Measurements from ENCODE around the gene SLC25A17.

- TF ChIP-seq CTCF (optimal IDR thresholded peaks at IDR 0.05 in 1 of 3, IDR thresholded peaks at IDR 0.05 in 1 of 3, conservative IDR thresholded peaks at IDR 0.05 in 1 of 3; ENCODE audit: extremely low read depth in 1 of 3, insufficient read depth in 2 of 3, low read length in 3 of 3) (no peak), EZH2 (IDR thresholded peaks at IDR 0.05; ENCODE audit: low read length) (no peak)
Observed at GRCh38 chr22:40753114-40753513, 66.0 kb downstream of the SLC25A17 start.
